Daoy (cell line): ENCODE measurements around the gene YLPM1. TPM values are rescaled to one million over a fixed set of nuclear protein-coding genes. Genes with fewer than 3 reads are reported as not detected.
"Not testable (repeated sequence)": the region's sequence is repeated elsewhere in the genome, so short reads cannot be mapped to it uniquely, and the experiment has no call there.

Experiments
- DNase-seq: peaks from one replicate; pipeline ENCODE4 v3.0.0-alpha.2; 2015; ENCODE audit warnings: low read depth
- total RNA-seq: library from RNA; depleted of rRNA; stranded (reverse); fragments of >200 nt; shearing (Covaris generic); gene quantifications from 2 replicates; pipeline ENCODE4 v1.2.3, GENCODE V29; 2014; rRNA removed

The YLPM1 gene
- total RNA-seq = 14.8 and 23.8 TPM in 2 replicates

GRCh38 chr14:74762917-74763802 lies at the start of gene YLPM1:
Gene YLPM1, plus strand, starts transcription at chr14:74763316. Its CDS starts 174 bp downstream, at chr14:74763490.
- peak; percentile 98 for DNase-seq

GRCh38 chr14:74713395-74713735 lies 49.8 kb upstream of the YLPM1 start:
- no peak for DNase-seq

- no peak for DNase-seq
Observed at GRCh38 chr14:74720526-74720925, 42.6 kb upstream of the YLPM1 start.

- DNase-seq = no peak
Observed at GRCh38 chr14:74723134-74723533, 40.0 kb upstream of the YLPM1 start.

GRCh38 chr14:74732387-74732786 lies 30.7 kb upstream of the YLPM1 start:
- DNase-seq = no peak

GRCh38 chr14:74733221-74733620 lies 29.9 kb upstream of the YLPM1 start:
- DNase-seq = no peak

GRCh38 chr14:74735125-74735524 lies 28.0 kb upstream of the YLPM1 start:
- no peak for DNase-seq

- DNase-seq = peak; percentile 17
Observed at GRCh38 chr14:74737753-74738325, 25.3 kb upstream of the YLPM1 start.

GRCh38 chr14:74739293-74740030 lies 23.7 kb upstream of the YLPM1 start:
- no peak for DNase-seq

GRCh38 chr14:74747237-74747636 lies 15.9 kb upstream of the YLPM1 start:
- DNase-seq = no peak

GRCh38 chr14:74754157-74754556 lies 9.0 kb upstream of the YLPM1 start:
- no peak for DNase-seq

- peak; percentile 14 for DNase-seq
Observed at GRCh38 chr14:74754899-74755298, 8.2 kb upstream of the YLPM1 start.

- DNase-seq = no peak
Observed at GRCh38 chr14:74756326-74756725, 6.8 kb upstream of the YLPM1 start.

- DNase-seq = not testable (repeated sequence)
Observed at GRCh38 chr14:74758505-74758904, 4.6 kb upstream of the YLPM1 start.

- DNase-seq = peak; percentile 24
Observed at GRCh38 chr14:74763803-74764531, 851 bp downstream of the YLPM1 start.

- DNase-seq = no peak
Observed at GRCh38 chr14:74765721-74766120, 2.6 kb downstream of the YLPM1 start.

- DNase-seq = no peak
Observed at GRCh38 chr14:74771399-74771798, 8.3 kb downstream of the YLPM1 start.

GRCh38 chr14:74784634-74785033 lies 21.5 kb downstream of the YLPM1 start:
- DNase-seq = no peak

- no peak for DNase-seq
Observed at GRCh38 chr14:74785056-74785613, 22.0 kb downstream of the YLPM1 start.

- DNase-seq = no peak
Observed at GRCh38 chr14:74786796-74787315, 23.7 kb downstream of the YLPM1 start.
